K562 (cell line): ENCODE results near the gene LINS1. TPM values are rescaled to one million over a fixed set of nuclear protein-coding genes. Genes with fewer than 3 reads are reported as not detected.

ENCODE experiments used
- DIDO1 ChIP-seq: fragments of 450-650 bp; IDR thresholded peaks from 2 replicates; pipeline ENCODE4 v1.6.1; 2016; ENCODE audit warnings: low read depth, missing biosample characterization, missing genetic modification characterization
- EGR1 ChIP-seq: fragments of 450-650 bp; conservative IDR thresholded peaks from 2 replicates; pipeline ENCODE4 v1.6.1; 2017; ENCODE audit warnings: mild to moderate bottlenecking
- HBP1 ChIP-seq: fragments of 450-650 bp; formaldehyde crosslinking; IDR thresholded peaks from 2 replicates; pipeline ENCODE4 v1.4.0; 2022; ENCODE audit warnings: missing genetic modification characterization
- HDAC3 ChIP-seq: fragments of 450-650 bp; IDR thresholded peaks from 2 replicates; pipeline ENCODE4 v1.6.1; 2018; ENCODE audit warnings: borderline replicate concordance, mild to moderate bottlenecking, moderate library complexity; ENCODE audit not compliant: partially characterized antibody
- HNRNPK ChIP-seq: fragments of 200-400 bp; formaldehyde crosslinking; IDR thresholded peaks from one replicate; pipeline ENCODE4 v1.6.1; 2018; ENCODE audit warnings: mild to moderate bottlenecking, low read depth, low read length; ENCODE audit not compliant: poor library complexity, severe bottlenecking
- ILF3 ChIP-seq: fragments of 450-650 bp; IDR thresholded peaks from 2 replicates; pipeline ENCODE4 v1.6.1; 2018; ENCODE audit warnings: antibody characterized with exemption, mild to moderate bottlenecking, moderate library complexity, borderline replicate concordance
- JUNB ChIP-seq: fragments of 450-650 bp; formaldehyde crosslinking; conservative IDR thresholded peaks from 2 replicates; pipeline ENCODE4 v1.4.0; 2020; ENCODE audit warnings: mild to moderate bottlenecking
- REST ChIP-seq, 2 experiments: fragments of 450-650 bp; formaldehyde crosslinking in 1 of 2; IDR thresholded peaks; 2 replicates each; pipeline versions ENCODE4 v1.4.0 to v1.6.1; 2014 to 2020; ENCODE audit warnings: mild to moderate bottlenecking in 2 of 2, borderline replicate concordance in 1 of 2, low read depth in 1 of 2
- SMAD1 ChIP-seq: fragments of 150-350 bp; IDR thresholded peaks from 2 replicates; pipeline ENCODE4 v1.6.1; 2014; ENCODE audit warnings: low read length, low read depth; ENCODE audit not compliant: partially characterized antibody
- THRAP3 ChIP-seq: fragments of 450-650 bp; IDR thresholded peaks from 2 replicates; pipeline ENCODE4 v1.6.1; 2016; ENCODE audit warnings: mild to moderate bottlenecking, inconsistent platforms, borderline replicate concordance
- ZBTB2 ChIP-seq: fragments of 450-650 bp; IDR thresholded peaks from 2 replicates; pipeline ENCODE4 v1.6.1; 2016; ENCODE audit warnings: antibody characterized with exemption
- ZFX ChIP-seq: sonication (generic); formaldehyde crosslinking; IDR thresholded peaks from 2 replicates; pipeline ENCODE4 v1.8.0; 2022; ENCODE audit warnings: mild to moderate bottlenecking, missing genetic modification reagents, moderate library complexity
- polyA plus RNA-seq, 8 experiments: library from polyadenylated mRNA; depleted of rRNA in 4 of 8; stranded (reverse) in 5 of 8; unstranded in 3 of 8; fragments of >200 nt; fragmentation: Nextera tagmentation in 2 of 8; fragmentation: Illumina TruSeq in 1 of 8; extraction: Ambion mirVana in 2 of 8; extraction: Trizol in 1 of 8; gene quantifications; 2 replicates each; pipeline versions ENCODE4 v1.2.1 to v1.2.3, GENCODE V29; 2011 to 2014; ENCODE audit warnings: inconsistent platforms in 1 of 8, missing spikeins in 1 of 8
- total RNA-seq, 7 experiments: library from RNA; depleted of rRNA in 6 of 7; stranded (reverse); fragments of >200 nt in 6 of 7; fragmentation: Illumina TruSeq in 2 of 7; extraction: Trizol in 2 of 7; gene quantifications; 2 replicates each; pipeline versions ENCODE4 v1.2.1 to v1.2.3, GENCODE V29; 2011 to 2021; ENCODE audit warnings: low replicate concordance in 1 of 7
- TF ChIP-seq, protein P1 (sequence below): sonication (generic); formaldehyde crosslinking; IDR thresholded peaks from 2 replicates; pipeline ENCODE4 v1.5.0; 2020; ENCODE audit warnings: missing genetic modification reagents
- TF ChIP-seq, protein P2 (sequence below): sonication (generic); formaldehyde crosslinking; IDR thresholded peaks from 2 replicates; pipeline ENCODE4 v1.8.0; 2022; ENCODE audit warnings: mild to moderate bottlenecking, missing genetic modification reagents

Gene LINS1
- total and polyA plus RNA-seq, 9 of the 15 experiments (the other 6 are each of a cell fraction or from before 2014, with no cell fraction given), result 15.4 to 31.4 (median 24.6) TPM

DNA sequence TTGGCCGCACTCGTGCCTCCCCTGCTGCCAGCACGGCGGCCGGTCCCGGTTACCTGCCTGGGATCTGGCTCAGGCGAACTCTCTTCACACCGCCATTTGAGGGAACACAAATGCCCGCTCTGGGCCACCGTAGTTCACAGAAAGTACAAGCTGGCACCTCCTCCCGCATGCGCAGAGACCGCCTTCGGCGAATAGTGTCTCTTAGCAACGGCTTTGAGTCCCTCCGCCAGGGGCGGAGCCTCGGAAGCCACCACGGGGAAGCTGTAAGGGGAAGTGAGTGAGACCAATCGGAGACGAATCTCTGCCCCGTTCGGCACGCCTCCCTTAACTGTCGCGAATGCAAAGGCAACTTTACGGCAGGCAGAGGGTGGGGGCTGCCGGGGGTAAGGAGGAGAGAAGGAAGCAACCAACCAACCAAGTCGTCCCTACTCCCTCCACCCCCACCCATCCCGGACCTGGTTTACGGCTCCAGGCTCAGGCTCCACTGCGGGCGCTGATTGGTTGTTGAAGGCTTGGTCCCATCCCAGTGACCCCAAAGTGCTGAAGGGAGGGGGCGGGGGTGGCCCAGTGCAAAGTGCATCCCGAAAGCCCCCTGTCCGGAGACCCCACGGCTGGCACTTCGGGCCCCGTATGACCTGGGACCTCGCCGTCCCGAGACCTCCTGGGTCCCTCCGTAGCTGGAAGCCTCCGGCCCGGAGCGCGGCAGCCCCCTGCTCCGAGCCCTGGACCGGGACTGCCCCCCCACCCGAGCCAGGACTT lies at the start of gene LINS1, which contains the start of gene ASB7 (continued):
- TF ChIP-seq SMAD1 (peak; percentile 13), ZBTB2 (peak; percentile 94), ILF3 (no peak), DIDO1 (tag) (0 out of 2 replicates have a peak, but pooled peaks have one; percentile 51), REST (IDR thresholded peaks at IDR 0.05; ENCODE audit: borderline replicate concordance) (no peak), REST (CRISPR knock-in tag; IDR thresholded peaks at IDR 0.05; ENCODE audit: low read depth) (no peak), JUNB (no peak), EGR1 (peak; percentile 78), HBP1 (CRISPR knock-in tag) (no peak), HNRNPK (no peak), THRAP3 (no peak), HDAC3 (no peak), ZFX (CRISPR knock-in tag) (no peak)
- TF ChIP-seq, protein P1, sequence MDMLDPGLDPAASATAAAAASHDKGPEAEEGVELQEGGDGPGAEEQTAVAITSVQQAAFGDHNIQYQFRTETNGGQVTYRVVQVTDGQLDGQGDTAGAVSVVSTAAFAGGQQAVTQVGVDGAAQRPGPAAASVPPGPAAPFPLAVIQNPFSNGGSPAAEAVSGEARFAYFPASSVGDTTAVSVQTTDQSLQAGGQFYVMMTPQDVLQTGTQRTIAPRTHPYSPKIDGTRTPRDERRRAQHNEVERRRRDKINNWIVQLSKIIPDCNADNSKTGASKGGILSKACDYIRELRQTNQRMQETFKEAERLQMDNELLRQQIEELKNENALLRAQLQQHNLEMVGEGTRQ (CRISPR knock-in tag), result no peak
- TF ChIP-seq, protein P2, sequence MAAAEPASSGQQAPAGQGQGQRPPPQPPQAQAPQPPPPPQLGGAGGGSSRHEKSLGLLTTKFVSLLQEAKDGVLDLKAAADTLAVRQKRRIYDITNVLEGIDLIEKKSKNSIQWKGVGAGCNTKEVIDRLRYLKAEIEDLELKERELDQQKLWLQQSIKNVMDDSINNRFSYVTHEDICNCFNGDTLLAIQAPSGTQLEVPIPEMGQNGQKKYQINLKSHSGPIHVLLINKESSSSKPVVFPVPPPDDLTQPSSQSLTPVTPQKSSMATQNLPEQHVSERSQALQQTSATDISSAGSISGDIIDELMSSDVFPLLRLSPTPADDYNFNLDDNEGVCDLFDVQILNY (CRISPR knock-in tag), result no peak
